Fibroblast of mammary gland (primary cell): ENCODE data around the gene AK8.

ENCODE experiments used
- DNase-seq: peaks from one replicate; pipeline ENCODE4 v3.0.0-alpha.2; 2010; ENCODE audit warnings: low read depth
- H3K4me3 ChIP-seq: 2 replicates; pipeline ENCODE4 v1.5.1; 2011; ENCODE audit warnings: low read depth, mild to moderate bottlenecking, low read length, moderate library complexity; ENCODE audit not compliant: control insufficient read depth
- CTCF ChIP-seq: conservative IDR thresholded peaks from 2 replicates; pipeline ENCODE4 v1.5.1; 2011; ENCODE audit warnings: low read depth, low read length, inconsistent platforms; ENCODE audit not compliant: control insufficient read depth, insufficient read depth

The AK8 gene

GRCh38 chr9:132840980-132841379 is 37.1 kb downstream of the AK8 start:
- TF ChIP-seq CTCF: no peak
- no peak overlapping the region for H3K4me3 ChIP-seq
- DNase-seq: no peak

GRCh38 chr9:132838291-132838690 is 39.8 kb downstream of the AK8 start:
- TF ChIP-seq CTCF: no peak
- H3K4me3 ChIP-seq: no peak overlapping the region
- no peak for DNase-seq

GRCh38 chr9:132837501-132838286 is 40.4 kb downstream of the AK8 start:
- H3K4me3 ChIP-seq: no peak overlapping the region
- TF ChIP-seq CTCF: no peak
- no peak for DNase-seq

GRCh38 chr9:132834343-132834742 is 43.7 kb downstream of the AK8 start:
- no peak overlapping the region for H3K4me3 ChIP-seq
- no peak for DNase-seq
- no peak for TF ChIP-seq CTCF

- no peak for TF ChIP-seq CTCF
- no peak overlapping the region for H3K4me3 ChIP-seq
- DNase-seq: no peak
Measured at GRCh38 chr9:132833550-132834121, 44.4 kb downstream of the AK8 start.

GRCh38 chr9:132832171-132832881 is 45.8 kb downstream of the AK8 start:
- TF ChIP-seq CTCF: no peak
- DNase-seq: no peak
- no peak overlapping the region for H3K4me3 ChIP-seq
